ENCODE results near the gene SLC34A1.

The SLC34A1 gene

GRCh38 chr5:177384134-177384533 is at the start of gene SLC34A1:
Gene SLC34A1, plus strand, starts transcription at chr5:177384434. Its CDS starts 1,308 bp downstream, at chr5:177385742.
- no peak within 1 kb of the TSS for H3K27ac ChIP-seq (ENCODE audit: low read depth, low read length, poor library complexity, severe bottlenecking)
- H3K4me2 ChIP-seq (ENCODE audit: low read length), result no peak within 1 kb of the TSS

DNA sequence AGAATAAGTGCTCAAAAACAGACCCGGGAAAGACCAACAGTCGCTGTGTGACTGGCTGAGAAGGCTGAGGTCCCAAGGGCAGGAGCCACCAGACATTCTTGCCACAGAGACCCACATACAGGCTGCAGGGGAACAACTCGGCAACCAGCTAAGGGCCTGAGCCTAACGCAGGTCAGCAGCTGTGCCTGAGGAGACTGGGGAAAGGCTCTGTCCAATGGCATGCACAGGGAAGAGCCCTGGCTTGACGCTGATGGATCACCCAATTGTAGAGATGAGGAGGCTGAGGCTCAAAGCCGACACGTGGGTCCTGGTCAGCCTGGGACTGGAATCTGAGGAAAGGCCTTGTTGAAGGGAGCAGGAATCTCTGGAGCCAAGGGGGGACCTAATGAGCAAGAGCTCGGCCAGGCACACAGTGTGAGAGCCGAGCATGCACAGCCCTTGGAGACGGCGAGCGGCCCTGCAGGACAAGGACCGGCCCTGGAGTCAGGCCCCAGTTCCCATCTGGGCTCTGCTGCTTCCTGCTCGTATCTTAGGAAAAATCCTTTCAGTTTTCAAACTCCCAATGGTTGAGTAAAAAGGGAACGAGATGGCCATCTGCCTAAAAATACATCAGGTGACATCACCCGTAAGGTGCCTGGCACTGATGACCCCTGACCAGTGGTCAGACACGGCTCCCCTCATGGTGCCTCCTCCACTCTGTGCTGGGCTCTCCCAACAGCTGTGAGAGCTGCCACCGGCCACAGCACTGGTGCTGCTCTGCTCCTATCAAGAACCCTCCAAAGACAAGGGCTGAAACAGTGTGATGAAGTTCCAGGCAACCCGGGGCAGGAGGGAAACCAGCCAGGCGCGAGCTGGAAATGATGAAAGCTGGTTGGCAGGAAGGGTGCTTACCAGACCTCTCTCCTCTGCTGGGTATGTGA is 49.2 kb upstream of the SLC34A1 start:
- TF ChIP-seq EZH2 (IDR thresholded peaks at IDR 0.05; ENCODE audit: borderline replicate concordance, low read length), result no peak
- no peak for TF ChIP-seq CTCF (IDR thresholded peaks at IDR 0.05; ENCODE audit: low read length)
- H3K36me3 ChIP-seq (ENCODE audit: insufficient read depth, low read length), result peaks cover 93% of the 10 kb centered on the region

More at GRCh38 chr5:177384134-177384533, at the start of gene SLC34A1:
- H3K27me3 ChIP-seq (ENCODE audit: insufficient read depth, low read length), result no peaks in the 10 kb centered on the region; the same call in 1 of the 2 replicates
- no peak for TF ChIP-seq CTCF (IDR thresholded peaks at IDR 0.05; ENCODE audit: low read length)
- TF ChIP-seq EZH2 (IDR thresholded peaks at IDR 0.05; ENCODE audit: borderline replicate concordance, low read length), result no peak
- H3K79me2 ChIP-seq (ENCODE audit: insufficient read depth, low read length), result no peaks in the 10 kb centered on the region
- no peak within 1 kb of the TSS for H2AFZ ChIP-seq (ENCODE audit: low read length)
- H3K36me3 ChIP-seq (ENCODE audit: insufficient read depth, low read length), result no peaks in the 10 kb centered on the region
- no peaks in the 10 kb centered on the region for H3K9me3 ChIP-seq (ENCODE audit: low read length)
- H3K9ac ChIP-seq (ENCODE audit: low read length), result no peak within 1 kb of the TSS
- no peak within 1 kb of the TSS for H3K4me3 ChIP-seq (ENCODE audit: low read depth, low read length, poor library complexity, severe bottlenecking)
- no peaks in the 10 kb centered on the region for H3K9me2 ChIP-seq (ENCODE audit: low read depth, low read length)
- no peaks in the 10 kb centered on the region for H4K20me1 ChIP-seq (ENCODE audit: insufficient read depth, low read length)
- H3F3A ChIP-seq (ENCODE audit: insufficient read depth, low read length), result no peaks in the 10 kb centered on the region
- H3K4me1 ChIP-seq (ENCODE audit: insufficient read depth, low read length, severe bottlenecking), result peaks cover 21% of the 10 kb centered on the region

GRCh38 chr5:177335701-177336065 is 48.6 kb upstream of the SLC34A1 start:
- H3K9ac ChIP-seq (ENCODE audit: low read length), result no peak overlapping the region
- H3K79me2 ChIP-seq (ENCODE audit: insufficient read depth, low read length), result peaks cover 7% of the 10 kb centered on the region; the same call in 1 of the 2 replicates
- H3K9me3 ChIP-seq (ENCODE audit: low read length), result no peaks in the 10 kb centered on the region
- no peak overlapping the region for H3K27ac ChIP-seq (ENCODE audit: low read depth, low read length, poor library complexity, severe bottlenecking)
- H3K27me3 ChIP-seq (ENCODE audit: insufficient read depth, low read length), result no peaks in the 10 kb centered on the region
- TF ChIP-seq CTCF (IDR thresholded peaks at IDR 0.05; ENCODE audit: low read length) (no peak), EZH2 (IDR thresholded peaks at IDR 0.05; ENCODE audit: borderline replicate concordance, low read length) (no peak)
- no peaks in the 10 kb centered on the region for H3K4me1 ChIP-seq (ENCODE audit: insufficient read depth, low read length, severe bottlenecking)
- no peak overlapping the region for H3K4me3 ChIP-seq (ENCODE audit: low read depth, low read length, poor library complexity, severe bottlenecking)
- H4K20me1 ChIP-seq (ENCODE audit: insufficient read depth, low read length), result no peaks in the 10 kb centered on the region
- H3K9me2 ChIP-seq (ENCODE audit: low read depth, low read length), result no peaks in the 10 kb centered on the region
- no peaks in the 10 kb centered on the region for H3F3A ChIP-seq (ENCODE audit: insufficient read depth, low read length)
- peaks cover 94% of the 10 kb centered on the region for H3K36me3 ChIP-seq (ENCODE audit: insufficient read depth, low read length)
- no peak overlapping the region for H2AFZ ChIP-seq (ENCODE audit: low read length)
- no peak overlapping the region for H3K4me2 ChIP-seq (ENCODE audit: low read length)

More for the DNA sequence above, 49.2 kb upstream of the SLC34A1 start:
- peaks cover 7% of the 10 kb centered on the region; the same call in 1 of the 2 replicates for H3K79me2 ChIP-seq (ENCODE audit: insufficient read depth, low read length)
- no peaks in the 10 kb centered on the region for H3F3A ChIP-seq (ENCODE audit: insufficient read depth, low read length)
- H3K9me2 ChIP-seq (ENCODE audit: low read depth, low read length), result no peaks in the 10 kb centered on the region
- no peak overlapping the region for H3K4me2 ChIP-seq (ENCODE audit: low read length)
- H4K20me1 ChIP-seq (ENCODE audit: insufficient read depth, low read length), result no peaks in the 10 kb centered on the region
- no peaks in the 10 kb centered on the region for H3K4me1 ChIP-seq (ENCODE audit: insufficient read depth, low read length, severe bottlenecking)
- no peak overlapping the region for H3K4me3 ChIP-seq (ENCODE audit: low read depth, low read length, poor library complexity, severe bottlenecking)
- no peak overlapping the region for H3K9ac ChIP-seq (ENCODE audit: low read length)
- H2AFZ ChIP-seq (ENCODE audit: low read length), result no peak overlapping the region
- H3K27ac ChIP-seq (ENCODE audit: low read depth, low read length, poor library complexity, severe bottlenecking), result no peak overlapping the region
- no peaks in the 10 kb centered on the region for H3K9me3 ChIP-seq (ENCODE audit: low read length)
- H3K27me3 ChIP-seq (ENCODE audit: insufficient read depth, low read length), result no peaks in the 10 kb centered on the region

Data from OCI-LY1 (cell line).